Testis (tissue), 3 donors: Measurements from ENCODE around the gene PPP1R9A. TPM values are rescaled to one million over a fixed set of nuclear protein-coding genes. Genes with fewer than 3 reads are reported as not detected.

Experiments used
- DNase-seq: peaks from one replicate; pipeline ENCODE4 v3.0.0-alpha.2; 2019
- H3K27ac ChIP-seq, 2 donors: fragments of 200-600 bp; sonication (generic); one replicate each; pipeline ENCODE4 v1.5.1; 2019
- H3K27me3 ChIP-seq: fragments of 200-600 bp; sonication (generic); one replicate; pipeline ENCODE4 v1.5.1; 2019
- H3K36me3 ChIP-seq: fragments of 200-600 bp; sonication (generic); one replicate; pipeline ENCODE4 v1.5.1; 2017; ENCODE audit warnings: low read depth; ENCODE audit errors: missing control alignments
- H3K4me1 ChIP-seq: fragments of 200-600 bp; sonication (generic); one replicate; pipeline ENCODE4 v1.5.1; 2019
- H3K4me3 ChIP-seq, 2 donors: fragments of 200-600 bp; sonication (generic); one replicate each; pipeline ENCODE4 v1.5.1; 2017 to 2019
- H3K9me3 ChIP-seq: fragments of 200-600 bp; sonication (generic); one replicate; pipeline ENCODE4 v1.5.1; 2017
- POLR2A ChIP-seq: fragments of 450-650 bp; IDR thresholded peaks from one replicate; pipeline ENCODE4 v1.6.1; 2017; ENCODE audit warnings: antibody characterized with exemption, mild to moderate bottlenecking, moderate library complexity
- WGBS, 2 donors: methylation state at CpG; one replicate each; pipeline ENCODE4 v1.1.5; 2018; 5-methylcytosine and 5-hydroxymethylcytosine counted together
- intact Hi-C: fragments of 100-400 bp; cut with DNase I; formaldehyde crosslinking; loops from one replicate; pipeline ENCODE4 v1.15.1; 2023; ENCODE audit warnings: low total_unique reads
- polyA plus RNA-seq: library from polyadenylated mRNA; stranded (reverse); fragments of 350-450 nt; fragmentation: Illumina TruSeq; extraction: RNeasy Lipid Tissue Mini Kit (QIAGEN cat#74804); gene quantifications from one replicate; pipeline ENCODE4 v1.2.3, GENCODE V29; 2014; ENCODE audit warnings: low read depth, low replicate concordance; ENCODE audit not compliant: insufficient read depth
- total RNA-seq, 2 donors: library from RNA; depleted of rRNA; stranded (reverse); fragments of >200 nt; gene quantifications; one replicate each; pipeline ENCODE4 v1.2.3, GENCODE V29; 2016
- TF ChIP-seq, protein P1 (sequence below), 3 experiments: fragments of 450-650 bp in 2 of 3; fragments of 200-600 bp in 1 of 3; sonication (generic) in 1 of 3; IDR thresholded peaks; one replicate each; pipeline ENCODE4 v1.5.1; 2016 to 2019; ENCODE audit warnings: antibody characterized with exemption in 3 of 3, mild to moderate bottlenecking in 2 of 3, moderate library complexity in 1 of 3

Gene PPP1R9A
- total and polyA plus RNA-seq, 3 donors from 2014 or later = 16.7 to 47.8 (median 47.0) TPM

DNA sequence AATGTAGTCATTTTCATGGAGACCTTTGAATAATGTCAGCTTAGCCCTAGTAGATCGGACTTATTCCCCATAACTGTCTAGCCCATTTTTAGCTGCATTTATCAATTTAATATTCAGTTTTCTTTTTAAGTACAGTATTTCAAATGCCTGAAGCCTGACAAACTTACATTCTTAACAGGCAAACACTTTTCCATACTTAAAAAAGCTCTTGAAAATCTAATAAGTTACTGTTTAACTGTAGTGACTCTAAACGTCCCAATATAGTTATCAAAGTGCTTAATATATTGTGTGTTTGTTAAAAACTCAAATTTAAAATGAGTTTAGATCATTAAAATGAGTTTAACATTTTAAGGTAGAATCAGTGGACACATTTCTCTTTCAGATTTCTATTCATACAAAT, 372.0 kb downstream of the PPP1R9A start:
- intact Hi-C loops = no loop called here
- Histone ChIP-seq H3K27ac (no peak overlapping the region), H3K4me3 (no peak overlapping the region), H3K36me3 (no peaks in the 10 kb centered on the region), H3K9me3 (no peaks in the 10 kb centered on the region), H3K4me1 (no peaks in the 10 kb centered on the region), H3K27me3 (no peaks in the 10 kb centered on the region)
- DNase-seq = no peak
- TF ChIP-seq POLR2A = no peak
- TF ChIP-seq, protein P1, sequence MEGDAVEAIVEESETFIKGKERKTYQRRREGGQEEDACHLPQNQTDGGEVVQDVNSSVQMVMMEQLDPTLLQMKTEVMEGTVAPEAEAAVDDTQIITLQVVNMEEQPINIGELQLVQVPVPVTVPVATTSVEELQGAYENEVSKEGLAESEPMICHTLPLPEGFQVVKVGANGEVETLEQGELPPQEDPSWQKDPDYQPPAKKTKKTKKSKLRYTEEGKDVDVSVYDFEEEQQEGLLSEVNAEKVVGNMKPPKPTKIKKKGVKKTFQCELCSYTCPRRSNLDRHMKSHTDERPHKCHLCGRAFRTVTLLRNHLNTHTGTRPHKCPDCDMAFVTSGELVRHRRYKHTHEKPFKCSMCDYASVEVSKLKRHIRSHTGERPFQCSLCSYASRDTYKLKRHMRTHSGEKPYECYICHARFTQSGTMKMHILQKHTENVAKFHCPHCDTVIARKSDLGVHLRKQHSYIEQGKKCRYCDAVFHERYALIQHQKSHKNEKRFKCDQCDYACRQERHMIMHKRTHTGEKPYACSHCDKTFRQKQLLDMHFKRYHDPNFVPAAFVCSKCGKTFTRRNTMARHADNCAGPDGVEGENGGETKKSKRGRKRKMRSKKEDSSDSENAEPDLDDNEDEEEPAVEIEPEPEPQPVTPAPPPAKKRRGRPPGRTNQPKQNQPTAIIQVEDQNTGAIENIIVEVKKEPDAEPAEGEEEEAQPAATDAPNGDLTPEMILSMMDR (IDR thresholded peaks at IDR 0.05) = no peak
- WGBS, 2 donors = 78 to 79% methylated on average over 2 of the region's 2 CpGs

DNA sequence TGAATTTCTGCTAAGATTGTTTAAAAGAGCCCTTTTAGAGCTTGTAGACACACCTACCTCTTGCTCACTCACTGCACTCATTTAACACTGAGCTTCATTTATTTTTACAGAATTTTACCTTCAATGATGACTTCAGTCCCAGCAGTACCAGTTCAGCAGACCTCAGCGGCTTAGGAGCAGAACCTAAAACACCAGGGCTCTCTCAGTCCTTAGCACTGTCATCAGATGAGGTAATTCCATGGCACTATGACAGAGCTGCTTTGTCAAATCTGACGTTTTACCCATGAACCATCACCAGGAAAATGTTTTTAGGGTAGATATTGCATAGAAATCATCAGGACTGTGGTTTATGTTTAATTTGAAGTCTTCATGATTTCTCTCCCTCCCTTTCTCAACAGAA, 378.7 kb downstream of the PPP1R9A start:
- Histone ChIP-seq H3K36me3 (no peaks in the 10 kb centered on the region), H3K4me3 (no peak overlapping the region), H3K4me1 (no peaks in the 10 kb centered on the region), H3K9me3 (no peaks in the 10 kb centered on the region), H3K27me3 (no peaks in the 10 kb centered on the region), H3K27ac (no peak overlapping the region)
- TF ChIP-seq POLR2A = no peak
- TF ChIP-seq, protein P1 (IDR thresholded peaks at IDR 0.05) = no peak
- 53 to 71% methylated on average over 2 of the region's 2 CpGs for WGBS, 2 donors
- DNase-seq = no peak
- intact Hi-C loops = no loop called here

DNA sequence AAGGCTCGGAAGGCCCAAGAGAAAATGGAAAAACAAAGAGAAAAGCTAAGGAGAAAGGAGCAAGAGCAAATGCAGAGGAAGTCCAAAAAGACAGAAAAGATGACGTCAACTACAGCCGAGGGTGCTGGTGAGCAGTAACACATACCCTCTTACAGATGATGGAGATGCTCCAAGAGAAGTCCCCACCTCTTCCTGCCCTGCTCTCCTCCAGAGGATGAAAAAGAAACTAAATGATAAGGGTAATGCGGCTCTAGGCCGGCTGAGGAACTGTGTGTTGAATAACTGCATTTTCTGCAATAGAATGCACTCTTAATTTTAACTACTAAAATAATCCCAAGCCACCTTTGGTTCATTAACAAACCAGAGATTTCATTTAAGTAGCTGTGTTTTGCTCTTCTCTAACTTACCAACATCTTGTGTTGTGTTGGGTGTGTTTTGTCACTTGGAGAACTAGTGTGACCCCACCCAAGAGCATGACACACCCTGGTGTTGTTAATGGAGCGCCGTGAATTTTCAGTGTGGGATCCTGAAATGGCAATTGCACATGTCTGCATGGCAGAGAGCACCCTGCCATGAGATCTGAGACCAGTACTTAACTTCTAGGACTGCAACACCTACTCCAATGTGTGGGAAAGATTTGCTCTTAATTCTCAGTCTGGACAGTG, 382.9 kb downstream of the PPP1R9A start:
- intact Hi-C loops = no loop called here
- no peaks in the 10 kb centered on the region for H3K36me3 ChIP-seq
- peaks cover 3% of the 10 kb centered on the region for H3K4me1 ChIP-seq
- H3K4me3 ChIP-seq = no peak overlapping the region
- no peaks in the 10 kb centered on the region for H3K9me3 ChIP-seq
- TF ChIP-seq POLR2A = no peak
- TF ChIP-seq, protein P1 (IDR thresholded peaks at IDR 0.05) = no peak
- 92 to 94% methylated on average over 7 of the region's 7 CpGs for WGBS, 2 donors
- no peak for DNase-seq
- H3K27ac ChIP-seq = no peak overlapping the region
- no peaks in the 10 kb centered on the region for H3K27me3 ChIP-seq

DNA sequence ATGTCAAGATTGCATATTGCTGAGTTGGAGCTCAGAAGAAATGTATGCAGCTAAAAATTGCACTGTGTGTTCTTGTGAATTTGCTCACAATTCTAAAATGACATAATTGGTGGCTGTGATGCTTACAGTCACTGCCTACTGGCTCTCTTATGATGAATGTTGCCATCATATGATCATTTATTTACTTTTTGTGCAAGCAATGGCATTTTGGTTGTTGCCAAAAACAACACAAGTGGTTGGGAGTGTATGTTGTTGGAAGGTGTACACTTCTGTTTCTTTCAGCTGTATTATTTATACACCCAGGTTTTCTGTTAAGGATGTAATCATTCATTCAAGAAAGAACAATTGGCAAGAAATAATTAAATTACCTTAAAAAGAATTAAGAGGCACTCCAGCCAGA, 388.0 kb downstream of the PPP1R9A start:
- Histone ChIP-seq H3K4me3 (no peak overlapping the region), H3K4me1 (peaks cover 3% of the 10 kb centered on the region), H3K9me3 (no peaks in the 10 kb centered on the region), H3K27ac (no peak overlapping the region), H3K27me3 (no peaks in the 10 kb centered on the region), H3K36me3 (no peaks in the 10 kb centered on the region)
- no peak for DNase-seq
- TF ChIP-seq, protein P1 (IDR thresholded peaks at IDR 0.05) = no peak
- TF ChIP-seq POLR2A = no peak
- intact Hi-C loops = no loop called here

DNA sequence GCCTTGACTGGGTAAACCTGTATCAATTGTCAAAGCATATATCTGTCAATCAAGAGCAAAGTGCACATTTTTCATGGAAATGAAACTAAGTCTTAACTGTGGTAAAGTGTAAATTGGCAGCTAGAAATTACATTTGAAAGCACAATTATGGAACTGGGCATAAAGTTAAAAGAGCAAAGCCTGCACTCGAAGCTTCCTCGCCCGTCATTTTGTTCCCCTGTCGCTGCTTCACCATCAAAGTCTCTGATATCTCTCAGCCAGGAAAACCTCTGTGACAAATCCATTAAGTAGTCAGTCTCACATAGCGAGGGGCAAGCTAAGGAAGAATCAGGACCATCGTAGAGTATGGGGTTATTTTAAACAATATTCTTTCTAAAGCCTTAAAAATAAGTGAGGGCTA, 389.1 kb downstream of the PPP1R9A start:
- H3K36me3 ChIP-seq = no peaks in the 10 kb centered on the region
- WGBS, 2 donors = 73 to 91% methylated on average over 6 of the region's 6 CpGs
- TF ChIP-seq, protein P1 (IDR thresholded peaks at IDR 0.05) = no peak
- TF ChIP-seq POLR2A = no peak
- no peaks in the 10 kb centered on the region for H3K9me3 ChIP-seq
- no peak overlapping the region for H3K4me3 ChIP-seq
- intact Hi-C loops = no loop called here
- DNase-seq = no peak
- no peak overlapping the region for H3K27ac ChIP-seq
- peaks cover 3% of the 10 kb centered on the region for H3K4me1 ChIP-seq
- H3K27me3 ChIP-seq = no peaks in the 10 kb centered on the region
